ENCODE data around the gene METTL25B. TPM values are rescaled to one million over a fixed set of nuclear protein-coding genes. Genes with fewer than 3 reads are reported as not detected.

The METTL25B gene
- total and polyA plus RNA-seq, 2 of the 13 experiments (the other 11 are each of a cell fraction or from before 2014, with no cell fraction given) = 11.9 to 24.0 TPM

- TF ChIP-seq ZBTB40 (IDR thresholded peaks at IDR 0.05) (no peak), ZBTB40 (CRISPR knock-in tag; IDR thresholded peaks at IDR 0.05) (no peak), ZNF724P (CRISPR knock-in tag; IDR thresholded peaks at IDR 0.05; ENCODE audit: borderline replicate concordance) (no peak), NFYB (CRISPR knock-in tag; IDR thresholded peaks at IDR 0.05) (no peak), ZNF766 (CRISPR knock-in tag; IDR thresholded peaks at IDR 0.05; ENCODE audit: borderline replicate concordance) (peak; percentile 64; the same call in 1 of the 2 replicates), HOXD1 (CRISPR knock-in tag; IDR thresholded peaks at IDR 0.05) (0 out of 2 replicates have a peak, but pooled peaks have one; percentile 45), FOXA1 (IDR thresholded peaks at IDR 0.05) (no peak), FOXA1 (CRISPR knock-in tag; IDR thresholded peaks at IDR 0.05) (peak; percentile 73), HIC2 (CRISPR knock-in tag; IDR thresholded peaks at IDR 0.05; ENCODE audit: low read depth) (peak; percentile 58; the same call in 1 of the 2 replicates), ZMAT3 (CRISPR knock-in tag; conservative IDR thresholded peaks at IDR 0.05) (0 out of 2 replicates have a peak, but pooled peaks have one; percentile 16), ZNF501 (CRISPR knock-in tag; IDR thresholded peaks at IDR 0.05) (peak; percentile 17; the same call in 1 of the 2 replicates), KDM5B (CRISPR knock-in tag; IDR thresholded peaks at IDR 0.05; ENCODE audit: borderline replicate concordance) (peak; percentile 24; the same call in 1 of the 2 replicates), CCDC6 (CRISPR knock-in tag; IDR thresholded peaks at IDR 0.05) (0 out of 2 replicates have a peak, but pooled peaks have one; percentile 9), TARDBP (CRISPR knock-in tag; IDR thresholded peaks at IDR 0.05) (peak; percentile 29; the same call in 1 of the 2 replicates), ETV5 (CRISPR knock-in tag; IDR thresholded peaks at IDR 0.05; ENCODE audit: borderline replicate concordance) (peak; percentile 14; the same call in 1 of the 2 replicates)
These were observed 38.2 kb downstream of the METTL25B start (continued) for GRCh38 chr1:156766298-156767100.

Measured in HepG2 (cell line).